Thoracic aorta endothelial cell (primary cell): ENCODE results near the gene SMAD5. TPM values are rescaled to one million over a fixed set of nuclear protein-coding genes. Genes with fewer than 3 reads are reported as not detected.

Experiments
- small RNA-seq: library from RNA; depleted of rRNA; stranded (forward); fragments of <200 nt; gene quantifications from one replicate; pipeline ENCODE3, GENCODE V24; 2012
- total RNA-seq: library from RNA; depleted of rRNA; stranded (reverse); fragments of >200 nt; gene quantifications from 2 replicates; pipeline ENCODE4 v1.2.3, GENCODE V29; 2012

Gene SMAD5
- total RNA-seq: 88.8 and 100 TPM in 2 replicates

GRCh38 chr5:136132557-136133221 is at the start of gene SMAD5:
SMAD5 (plus strand) TSS chr5:136132845; CDS start chr5:136153761, 20,916 bp downstream.

DNA sequence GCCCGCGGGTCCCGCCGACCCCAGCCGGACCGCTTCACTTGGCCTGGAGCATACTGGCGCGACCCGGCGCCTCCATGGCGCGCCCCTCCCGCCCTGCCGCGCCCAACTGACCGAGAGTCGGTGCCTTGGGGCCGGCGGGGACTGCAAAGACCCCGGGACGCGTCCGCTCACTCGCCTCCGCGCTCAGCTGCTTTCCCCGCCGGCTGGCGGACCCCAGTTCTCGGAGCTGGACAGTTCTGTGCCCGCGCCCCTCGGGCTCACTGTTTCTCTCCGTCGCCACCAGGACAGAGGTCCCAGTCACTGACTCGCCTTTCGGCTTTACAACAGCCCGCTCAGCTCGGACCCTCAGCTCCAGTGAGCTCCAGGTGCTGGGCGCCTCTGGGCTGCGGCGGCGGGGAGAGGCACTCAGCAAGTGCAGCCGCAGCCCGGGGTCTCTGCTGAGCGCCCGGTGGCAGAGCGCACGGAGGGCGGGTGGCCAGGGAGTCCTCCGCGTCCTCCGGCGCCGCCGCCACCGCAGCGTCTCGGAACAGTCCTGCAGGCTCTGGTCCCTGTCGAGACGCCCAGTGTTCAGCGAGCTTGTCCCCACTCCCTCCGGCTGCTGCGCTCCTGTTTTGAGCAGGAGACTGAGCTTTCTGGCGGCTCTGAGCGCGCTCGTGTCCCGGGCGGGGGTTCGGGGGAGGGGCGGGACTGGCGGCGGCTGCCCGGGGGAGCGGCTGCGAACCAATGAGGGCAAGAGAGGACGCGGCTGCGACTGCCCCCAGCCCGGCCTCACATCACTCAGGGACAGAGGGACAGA is 60.1 kb downstream of the SMAD5 start, which contains the start of gene SMIM32:
Gene SMIM32, minus strand, starts transcription at position 637 of the 796 bp plus-strand sequence. CDS start 638 bp downstream, outside the sequence.

Small RNA genes within 50 kb of the gene (small RNA-seq; reads per million reads assigned to genes)
- gene RF02173: not detected
- not detected for gene RF02175
- not detected for gene RF02176

Other genes starting within 250 kb of the SMAD5 start
- gene IL9, start 237.0 kb upstream of the SMAD5 start, total RNA-seq: not detected in 2 replicates
- not detected in 2 replicates for gene LECT2, start 177.9 kb upstream of the SMAD5 start, total RNA-seq
- gene TGFBI, start 103.9 kb upstream of the SMAD5 start, total RNA-seq: 11.7 and 19.0 TPM in 2 replicates
- gene SMIM32, start 60.3 kb downstream of the SMAD5 start, total RNA-seq: not detected in 2 replicates
- gene TRPC7, start 232.7 kb downstream of the SMAD5 start, total RNA-seq: not detected in 2 replicates